BLaER1 treated with 17β-estradiol and CSF1 and Interleukin-3, amounts not matched to agents 10 nM and 100 nM (cell line): Measurements from ENCODE around the gene CAMK4.

Source experiments
- H3K27ac ChIP-seq, 11 experiments: shearing (Covaris generic); formaldehyde crosslinking; 2 replicates each; pipeline ENCODE4 v1.8.1; 2022
- H3K27me3 ChIP-seq, 11 experiments: shearing (Covaris generic); formaldehyde crosslinking; 2 replicates each; pipeline ENCODE4 v1.8.1; 2022
- H3K36me3 ChIP-seq, 11 experiments: shearing (Covaris generic); formaldehyde crosslinking; 2 replicates each; pipeline ENCODE4 v1.8.1; 2022
- H3K4me1 ChIP-seq, 10 experiments: shearing (Covaris generic); formaldehyde crosslinking; 2 replicates each; pipeline ENCODE4 v1.8.1; 2022
- H3K4me2 ChIP-seq, 11 experiments: shearing (Covaris generic); formaldehyde crosslinking; 2 replicates each; pipeline ENCODE4 v1.8.1; 2022
- H3K4me3 ChIP-seq, 10 experiments: shearing (Covaris generic); formaldehyde crosslinking; 2 replicates each; pipeline ENCODE4 v1.8.1; 2022
- H3K9ac ChIP-seq, 11 experiments: shearing (Covaris generic); formaldehyde crosslinking; 2 replicates each; pipeline ENCODE4 v1.8.1; 2022
- H3K9me3 ChIP-seq, 11 experiments: shearing (Covaris generic); formaldehyde crosslinking; replicated peaks in 1 of 11; 2 replicates each; pipeline ENCODE4 v1.8.1; 2022
- H4K20me1 ChIP-seq, 11 experiments: shearing (Covaris generic); formaldehyde crosslinking; 2 replicates each; pipeline ENCODE4 v1.8.1; 2022
- Cebpa-rat ChIP-seq, 11 experiments: shearing (Covaris generic); IDR thresholded peaks; 2 replicates each; pipeline ENCODE4 v1.8.1; 2022

Gene CAMK4

GRCh38 chr5:111528056-111528455 lies 303.9 kb downstream of the CAMK4 start:
- no peak overlapping the region for H3K4me3 ChIP-seq
- H3K4me1 ChIP-seq = peaks cover 14 to 51% (median 34%) of the 10 kb centered on the region in 10 experiments
- H3K36me3 ChIP-seq = no peaks in the 10 kb centered on the region
- H3K27me3 ChIP-seq = no peaks in the 10 kb centered on the region
- H3K9me3 ChIP-seq = peaks cover 0 to 4% (median 0%) of the 10 kb centered on the region in 11 experiments; a peak in 1 of 22 replicates
- H3K9ac ChIP-seq = no peak overlapping the region
- peak overlapping the region in 4 of 11 experiments; percentile 21 to 52 (median 50); a peak in 5 of 22 replicates for H3K4me2 ChIP-seq
- H4K20me1 ChIP-seq = no peaks in the 10 kb centered on the region
- TF ChIP-seq Cebpa-rat (IDR thresholded peaks at IDR 0.05) = no peak
- H3K27ac ChIP-seq = no peak overlapping the region

- H3K27me3 ChIP-seq = no peaks in the 10 kb centered on the region
- H3K27ac ChIP-seq = peak overlapping the region; percentile 59 to 87 (median 81); a peak in 21 of 22 replicates
- H3K4me2 ChIP-seq = peak overlapping the region; percentile 28 to 76 (median 58)
- peak overlapping the region in 2 of 10 experiments; percentile 13 to 29; a peak in 3 of 20 replicates for H3K4me3 ChIP-seq
- H4K20me1 ChIP-seq = no peaks in the 10 kb centered on the region
- H3K9me3 ChIP-seq = peaks cover 0 to 13% (median 0%) of the 10 kb centered on the region in 11 experiments; a peak in 5 of 22 replicates
- TF ChIP-seq Cebpa-rat (IDR thresholded peaks at IDR 0.05) = no peak
- peaks cover 14 to 63% (median 41%) of the 10 kb centered on the region in 10 experiments for H3K4me1 ChIP-seq
- H3K36me3 ChIP-seq = no peaks in the 10 kb centered on the region
- H3K9ac ChIP-seq = peak overlapping the region in 10 of 11 experiments; percentile 2 to 63 (median 50); a peak in 16 of 22 replicates
These were observed 306.1 kb downstream of the CAMK4 start for GRCh38 chr5:111530298-111530740.

GRCh38 chr5:111532886-111533582 lies 308.9 kb downstream of the CAMK4 start:
- H3K9ac ChIP-seq = peak overlapping the region in 1 of 11 experiments; percentile 2; a peak in 1 of 22 replicates
- peak overlapping the region in 7 of 11 experiments; percentile 31 to 75 (median 64); a peak in 14 of 22 replicates for H3K4me2 ChIP-seq
- TF ChIP-seq Cebpa-rat (IDR thresholded peaks at IDR 0.05) = no peak
- no peaks in the 10 kb centered on the region for H4K20me1 ChIP-seq
- H3K4me3 ChIP-seq = no peak overlapping the region
- no peaks in the 10 kb centered on the region for H3K27me3 ChIP-seq
- peaks cover 14 to 58% (median 41%) of the 10 kb centered on the region in 10 experiments for H3K4me1 ChIP-seq
- peaks cover 0 to 8% (median 0%) of the 10 kb centered on the region in 11 experiments; a peak in 5 of 22 replicates for H3K9me3 ChIP-seq
- peak overlapping the region in 6 of 11 experiments; percentile 5 to 59 (median 44); a peak in 9 of 22 replicates for H3K27ac ChIP-seq
- no peaks in the 10 kb centered on the region for H3K36me3 ChIP-seq

GRCh38 chr5:111535879-111536549 lies 311.8 kb downstream of the CAMK4 start:
- Histone ChIP-seq H3K4me2 (no peak overlapping the region), H3K36me3 (no peaks in the 10 kb centered on the region), H3K9me3 (peaks cover 0 to 8% (median 0%) of the 10 kb centered on the region in 11 experiments; a peak in 5 of 22 replicates), H3K27me3 (no peaks in the 10 kb centered on the region), H3K9ac (no peak overlapping the region), H3K4me3 (no peak overlapping the region), H3K27ac (no peak overlapping the region), H3K4me1 (peaks cover 0 to 31% (median 25%) of the 10 kb centered on the region in 10 experiments; a peak in 14 of 20 replicates), H4K20me1 (no peaks in the 10 kb centered on the region)
- TF ChIP-seq Cebpa-rat (IDR thresholded peaks at IDR 0.05) = no peak

- no peak for TF ChIP-seq Cebpa-rat (IDR thresholded peaks at IDR 0.05)
- Histone ChIP-seq H3K36me3 (no peaks in the 10 kb centered on the region), H3K4me3 (no peak overlapping the region), H4K20me1 (no peaks in the 10 kb centered on the region), H3K4me2 (no peak overlapping the region), H3K27ac (no peak overlapping the region), H3K9me3 (peaks cover 0 to 8% (median 0%) of the 10 kb centered on the region in 11 experiments; a peak in 6 of 22 replicates), H3K9ac (no peak overlapping the region), H3K4me1 (peaks cover 0 to 19% (median 15%) of the 10 kb centered on the region in 10 experiments; a peak in 13 of 20 replicates), H3K27me3 (no peaks in the 10 kb centered on the region)
These were observed 313.2 kb downstream of the CAMK4 start for GRCh38 chr5:111537141-111538024.
